GM18907 (cell line): ENCODE results near the gene SLC16A6.
"Not testable (repeated sequence)": the region's sequence is repeated elsewhere in the genome, so short reads cannot be mapped to it uniquely, and the experiment has no call there.

ENCODE experiments used
- ATAC-seq: cut with Tn5 transposase; IDR thresholded peaks from one replicate; pipeline ENCODE4 v1.9.1; 2021; ENCODE audit warnings: mild to moderate bottlenecking, moderate library complexity; ENCODE audit not compliant: unreplicated experiment

The SLC16A6 gene

GRCh38 chr17:68253426-68253825 is 37.5 kb downstream of the SLC16A6 start:
- ATAC-seq = not testable (repeated sequence)

GRCh38 chr17:68249354-68249765 is 41.6 kb downstream of the SLC16A6 start:
- ATAC-seq = no peak

- ATAC-seq = no peak
Measured at GRCh38 chr17:68248891-68249290, 42.0 kb downstream of the SLC16A6 start.

GRCh38 chr17:68248199-68248825 is 42.6 kb downstream of the SLC16A6 start:
- ATAC-seq = peak; percentile 36

GRCh38 chr17:68247445-68248198 is 43.3 kb downstream of the SLC16A6 start, which contains the start of gene AMZ2:
AMZ2 (plus strand) TSS chr17:68248043; CDS start chr17:68250188, 2,145 bp downstream.
- peak; percentile 89 for ATAC-seq

GRCh38 chr17:68246271-68247028 is 44.5 kb downstream of the SLC16A6 start:
- no peak for ATAC-seq

- no peak for ATAC-seq
Measured at GRCh38 chr17:68239632-68240366, 51.1 kb downstream of the SLC16A6 start.

GRCh38 chr17:68238871-68239253 is 52.1 kb downstream of the SLC16A6 start:
- ATAC-seq = peak; percentile 29

- peak; percentile 8 for ATAC-seq
Measured at GRCh38 chr17:68238164-68238870, 52.6 kb downstream of the SLC16A6 start.

GRCh38 chr17:68237369-68238163 is 53.4 kb downstream of the SLC16A6 start:
- ATAC-seq = peak; percentile 70

GRCh38 chr17:68235336-68235791 is 55.6 kb downstream of the SLC16A6 start:
- not testable (repeated sequence) for ATAC-seq

- ATAC-seq = not testable (repeated sequence)
Measured at GRCh38 chr17:68234726-68235335, 56.1 kb downstream of the SLC16A6 start.

- not testable (repeated sequence) for ATAC-seq
Measured at GRCh38 chr17:68232741-68233140, 58.2 kb downstream of the SLC16A6 start.

- ATAC-seq = no peak
Measured at GRCh38 chr17:68231541-68231940, 59.4 kb downstream of the SLC16A6 start.

GRCh38 chr17:68231131-68231530 is 59.8 kb downstream of the SLC16A6 start:
- not testable (repeated sequence) for ATAC-seq

- ATAC-seq = no peak
Measured at GRCh38 chr17:68229619-68230018, 61.3 kb downstream of the SLC16A6 start.

GRCh38 chr17:68228817-68229570 is 61.9 kb downstream of the SLC16A6 start:
- no peak for ATAC-seq

- not testable (repeated sequence) for ATAC-seq
Measured at GRCh38 chr17:68228039-68228680, 62.8 kb downstream of the SLC16A6 start.
